Stimulated activated CD8-positive, alpha-beta memory T cell treated with anti-CD3 and anti-CD28 coated beads, Interleukin-4, amount 100 ng/mL, for 1 hour (primary cell): ENCODE data around the gene PPP6R1.
A peak's percentile ranks its signal among the peaks of the same experiment; 100 is the strongest.
"Not testable (repeated sequence)": the region's sequence is repeated elsewhere in the genome, so short reads cannot be mapped to it uniquely, and the experiment has no call there.

Experiments used
- DNase-seq, 2 donors: peaks; one replicate each; pipeline ENCODE4 v3.0.0-alpha.2; 2020; ENCODE audit warnings: low read depth in 2 of 2, low spot score in 1 of 2

PPP6R1 gene

GRCh38 chr19:55225415-55225958, 33.3 kb downstream of the PPP6R1 start:
- no peak for DNase-seq

- DNase-seq: not testable (repeated sequence)
Measured at GRCh38 chr19:55224679-55225414, 34.0 kb downstream of the PPP6R1 start.

- DNase-seq: no peak
Measured at GRCh38 chr19:55224038-55224665, 34.7 kb downstream of the PPP6R1 start.

DNA sequence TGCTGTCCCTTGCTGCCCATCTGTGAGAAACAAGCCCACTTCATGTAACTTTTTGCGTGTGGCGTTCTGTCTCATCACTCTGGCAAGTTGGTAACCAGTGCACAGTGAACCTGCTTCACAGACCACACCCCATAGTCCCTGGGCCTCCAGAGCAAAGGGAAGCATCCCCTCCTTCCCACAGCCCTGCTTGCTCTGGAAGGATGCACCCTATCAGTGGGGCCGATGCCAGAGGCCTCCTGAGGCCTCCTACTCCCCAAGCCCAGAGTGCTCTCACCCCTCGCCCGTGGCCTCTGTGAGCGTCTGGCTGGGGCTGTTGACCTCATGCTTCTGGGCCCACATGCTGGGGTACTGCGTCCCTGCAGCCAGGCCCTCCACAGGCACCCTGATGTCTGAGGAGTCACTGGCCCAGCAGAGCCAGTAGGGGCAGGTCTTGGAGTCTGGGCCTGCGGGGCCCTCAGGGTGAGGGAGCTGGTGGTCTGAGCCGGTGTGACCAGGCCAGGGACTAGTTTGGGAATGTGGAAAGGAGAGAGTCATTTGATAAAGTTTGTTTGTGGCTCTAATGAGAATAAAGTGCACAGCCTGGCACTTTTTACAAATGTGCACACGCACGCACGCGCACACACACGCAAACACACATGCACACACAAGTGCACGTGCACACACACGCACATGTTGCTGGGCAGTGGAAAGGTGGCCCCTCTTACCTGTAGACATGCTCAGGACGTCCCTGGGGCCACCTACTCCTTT, 35.4 kb downstream of the PPP6R1 start:
- DNase-seq: no peak

- DNase-seq: no peak
Measured at GRCh38 chr19:55220525-55220924, 38.3 kb downstream of the PPP6R1 start.

- peak in 1 of 2 donors; percentile 12 for DNase-seq
Measured at GRCh38 chr19:55216461-55217198, 42.2 kb downstream of the PPP6R1 start.

DNA sequence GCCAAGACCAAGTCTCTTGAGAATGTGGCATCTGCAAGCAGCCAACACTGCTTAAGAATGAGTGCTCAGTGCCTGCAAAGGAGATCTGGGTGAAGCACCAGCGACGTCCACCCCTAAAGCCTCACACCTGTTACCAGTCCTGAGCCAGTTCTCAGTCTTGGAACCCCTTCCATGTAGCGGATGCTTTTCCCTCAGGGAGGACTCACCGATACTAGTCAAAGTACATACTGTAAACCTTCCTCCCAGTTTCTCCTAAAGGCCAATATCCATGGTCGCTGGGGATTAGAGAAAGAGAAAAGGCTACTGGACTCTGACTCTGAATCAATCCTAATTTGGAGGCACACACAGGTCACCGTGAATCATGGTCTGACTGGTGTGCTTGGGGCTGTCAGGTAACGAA, 45.3 kb downstream of the PPP6R1 start:
- no peak for DNase-seq

DNA sequence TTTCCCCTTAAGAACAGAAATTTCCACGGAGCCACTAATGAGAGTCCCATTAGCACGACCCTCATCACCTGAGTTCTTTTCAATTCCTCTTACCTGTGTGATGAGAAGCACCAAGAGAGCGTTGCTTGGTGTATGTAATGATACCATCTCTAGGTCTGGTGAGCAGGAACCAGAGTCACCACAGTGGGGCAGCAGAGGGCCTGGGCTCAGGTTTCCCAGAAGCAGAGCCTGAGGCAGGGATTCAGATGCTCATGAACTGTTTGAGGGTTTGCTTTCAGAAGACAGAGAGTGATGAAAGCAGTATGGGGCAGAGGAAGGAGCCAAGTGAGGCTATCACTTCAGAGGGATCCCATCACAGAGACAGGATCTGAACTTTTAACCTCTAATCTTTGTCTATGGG, 46.4 kb downstream of the PPP6R1 start:
- DNase-seq: peak in 1 of 2 donors; percentile 9

- no peak for DNase-seq
Measured at GRCh38 chr19:55209693-55210472, 48.9 kb downstream of the PPP6R1 start.

DNA sequence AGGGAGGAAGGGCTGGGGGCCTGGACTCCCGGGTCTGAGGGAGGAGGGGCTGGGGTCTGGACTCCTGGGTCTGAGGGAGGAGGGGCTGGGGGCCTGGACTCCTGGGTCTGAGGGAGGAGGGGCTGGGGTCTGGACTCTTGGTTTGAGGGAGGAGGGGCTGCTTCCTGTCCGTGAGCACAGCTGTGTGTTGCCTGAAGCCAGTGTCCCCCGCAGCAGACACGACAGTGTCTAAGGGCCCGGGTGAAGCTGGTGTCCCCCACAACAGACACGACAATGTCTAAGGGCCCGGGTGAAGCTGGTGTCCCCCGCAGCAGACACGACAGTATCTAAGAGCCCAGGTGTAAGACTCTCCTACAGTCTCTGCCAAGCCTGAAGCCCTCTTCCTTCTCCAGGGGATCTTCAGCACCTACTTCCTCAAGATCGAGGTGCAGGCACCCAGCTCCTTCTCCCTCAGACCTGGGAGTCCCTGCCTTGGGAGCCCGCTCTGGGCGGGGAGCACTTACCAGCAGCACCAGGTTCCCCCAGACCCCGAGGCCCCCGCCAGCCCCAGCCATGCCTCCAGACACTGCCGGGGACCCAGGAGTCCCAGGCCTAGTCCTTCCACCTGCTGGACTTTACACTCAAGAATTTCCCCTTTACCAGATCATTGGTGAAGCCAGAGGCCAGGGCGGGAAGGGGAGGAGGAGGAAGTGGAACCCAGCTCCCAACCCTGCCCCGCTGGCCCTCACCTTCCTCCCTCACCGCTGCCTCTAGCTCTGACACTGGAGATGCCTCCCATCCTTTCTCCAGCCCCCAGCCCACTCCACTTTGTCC, 49.7 kb downstream of the PPP6R1 start, which contains the start of gene PTPRH:
Gene PTPRH, minus strand, starts transcription at position 622 of the 813 bp plus-strand sequence. Its CDS starts 68 bp downstream, at position 554.
- DNase-seq: no peak

DNA sequence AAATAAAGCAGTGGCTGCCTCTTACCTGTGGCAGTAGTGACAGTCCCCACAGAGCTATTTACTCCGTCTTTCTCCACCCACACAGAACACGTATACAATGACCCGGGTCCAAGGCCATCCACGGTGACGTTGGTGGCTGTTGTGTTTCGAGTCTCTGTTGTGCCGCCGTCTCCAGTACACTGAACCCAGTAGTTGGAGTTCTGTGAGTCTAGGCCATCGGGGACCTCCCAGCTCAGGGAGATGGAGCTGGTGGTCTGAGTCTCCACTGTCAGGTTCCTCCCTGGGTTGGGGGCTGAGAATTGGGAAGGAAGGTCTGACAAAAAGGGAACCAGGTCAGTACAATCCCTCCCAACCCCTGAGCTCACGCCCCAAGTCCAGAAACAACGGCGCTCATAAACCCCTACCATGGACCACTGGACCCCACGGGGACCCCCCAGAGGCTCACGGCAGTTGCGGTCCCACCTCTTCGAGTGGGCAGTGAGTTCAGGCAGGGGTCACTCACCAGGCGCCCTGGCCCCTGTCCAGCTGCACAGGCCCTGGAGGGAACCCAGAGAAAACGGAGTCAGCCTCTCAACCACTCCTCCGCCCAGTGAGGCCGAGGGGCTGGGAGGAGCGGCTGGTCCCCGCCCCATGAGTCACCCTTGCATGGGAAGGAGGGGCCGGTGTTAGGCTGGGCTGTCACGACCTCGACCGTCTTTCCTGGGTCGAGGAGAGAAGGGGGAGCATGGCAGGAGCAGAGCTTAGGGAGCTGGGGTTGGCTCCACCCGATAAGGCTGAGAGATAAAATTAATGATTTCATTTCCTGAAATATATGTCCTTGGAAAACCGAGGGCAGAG, 51.9 kb downstream of the PPP6R1 start:
- peak in 1 of 2 donors; percentile 17 for DNase-seq

- not testable (repeated sequence) for DNase-seq
Measured at GRCh38 chr19:55202199-55202598, 56.6 kb downstream of the PPP6R1 start.

DNA sequence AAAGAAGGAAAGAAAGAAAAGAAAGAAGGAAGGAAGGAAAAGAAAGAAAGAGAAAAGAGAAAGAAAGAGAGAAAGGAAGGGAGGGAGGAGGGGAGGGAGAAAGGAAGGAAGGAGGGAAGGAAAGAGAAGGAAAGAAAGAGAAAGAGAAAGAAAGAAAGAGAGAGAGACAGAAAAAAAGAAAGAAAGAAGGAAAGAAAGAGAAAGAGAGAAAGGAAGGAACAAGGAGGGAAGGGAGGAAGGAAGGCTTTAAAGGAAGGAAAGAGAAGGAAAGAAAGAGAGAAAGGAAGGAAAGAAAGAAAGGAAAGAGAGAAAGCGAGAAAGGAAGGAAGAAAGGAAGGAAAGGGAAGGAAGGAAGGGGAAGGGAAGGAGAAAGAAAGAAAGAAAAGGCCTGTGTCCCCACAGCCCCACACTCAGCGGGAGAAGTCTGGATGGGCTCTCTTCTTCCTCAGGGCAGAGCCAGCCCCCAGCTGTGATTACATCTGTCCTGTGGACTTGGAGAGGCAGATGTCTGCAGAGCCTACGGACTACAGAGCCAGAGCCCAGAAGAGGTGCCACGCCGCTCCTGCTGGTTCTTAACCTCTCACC, 59.1 kb downstream of the PPP6R1 start:
- DNase-seq: no peak

- DNase-seq: no peak
Measured at GRCh38 chr19:55198651-55199050, 60.2 kb downstream of the PPP6R1 start.

GRCh38 chr19:55197528-55197927, 61.3 kb downstream of the PPP6R1 start:
- DNase-seq: no peak

GRCh38 chr19:55196803-55197202, 62.0 kb downstream of the PPP6R1 start:
- no peak for DNase-seq

DNA sequence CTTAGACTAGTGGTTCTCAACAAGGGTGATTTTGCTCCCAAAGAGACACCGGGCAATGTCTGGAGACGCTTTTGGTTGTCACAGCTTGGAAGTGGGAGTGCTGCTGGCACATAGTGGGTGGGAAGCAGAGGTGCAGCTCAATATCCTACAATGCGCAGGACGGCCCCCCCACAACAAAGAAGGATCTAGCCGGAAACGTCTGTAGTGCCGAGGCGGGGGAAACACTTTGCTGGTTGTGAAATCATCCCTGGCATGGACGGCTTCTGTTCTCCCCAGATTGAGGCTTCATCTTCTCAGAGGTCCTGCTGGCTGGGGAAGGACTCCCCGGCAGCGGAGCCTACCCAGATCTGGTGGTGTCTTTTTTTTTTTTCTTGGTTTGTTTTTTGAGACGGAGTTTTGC, 65.3 kb downstream of the PPP6R1 start:
- DNase-seq: no peak

DNA sequence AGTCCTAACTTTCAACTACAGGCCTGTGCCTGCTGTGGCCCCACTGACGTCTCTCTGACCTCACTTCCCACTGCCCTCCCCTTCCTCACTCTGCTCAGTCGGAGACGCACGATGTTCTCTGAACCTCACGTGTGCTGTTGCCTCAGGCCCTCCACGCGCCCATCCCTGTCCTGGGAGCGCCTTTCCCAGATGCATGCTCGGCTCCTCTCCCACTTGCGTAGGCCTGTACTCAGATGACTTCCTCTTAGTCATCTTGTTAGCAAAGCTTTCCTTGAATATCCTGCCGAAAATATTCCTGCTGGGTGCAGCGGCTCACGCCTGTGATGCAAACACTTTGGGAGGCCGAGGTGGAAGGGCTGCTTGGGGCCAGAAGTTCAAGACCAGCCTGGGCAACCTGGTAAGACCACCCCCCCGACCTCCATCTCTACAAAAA, 69.4 kb downstream of the PPP6R1 start:
- no peak for DNase-seq
